Ovary (tissue), 9 donors: ENCODE measurements around the gene GRAP2. TPM values are rescaled to one million over a fixed set of nuclear protein-coding genes. Genes with fewer than 3 reads are reported as not detected.

ENCODE experiments used
- DNase-seq, 5 donors: peaks; one replicate each; pipeline ENCODE4 v3.0.0-alpha.2; 2019 to 2020
- H3K27ac ChIP-seq, 2 donors: fragments of 200-600 bp; one replicate each; pipeline versions ENCODE4 v1.5.1 to v1.8.0; 2019 to 2022
- H3K27me3 ChIP-seq: fragments of 200-600 bp; one replicate; pipeline ENCODE4 v1.8.0; 2022
- H3K36me3 ChIP-seq: fragments of 200-600 bp; sonication (generic); one replicate; pipeline ENCODE4 v1.5.1; 2019
- H3K4me1 ChIP-seq: one replicate; pipeline ENCODE4 v1.8.1; 2013; ENCODE audit warnings: mild to moderate bottlenecking, moderate library complexity; ENCODE audit not compliant: insufficient read depth
- H3K4me3 ChIP-seq: fragments of 200-600 bp; sonication (generic); one replicate; pipeline ENCODE4 v1.5.1; 2017
- H3K9me3 ChIP-seq, 2 donors: fragments of 200-600 bp in 1 of 2; sonication (generic) in 1 of 2; one replicate each; pipeline versions ENCODE4 v1.5.1 to v1.8.1; 2013 to 2019; ENCODE audit warnings: mild to moderate bottlenecking in 1 of 2, moderate library complexity in 1 of 2
- CTCF ChIP-seq, 3 donors: fragments of 450-650 bp in 2 of 3; fragments of 200-600 bp in 1 of 3; IDR thresholded peaks; one replicate each; pipeline versions ENCODE4 v1.5.1 to v1.8.0; 2016 to 2022; ENCODE audit warnings: antibody characterized with exemption in 3 of 3, mild to moderate bottlenecking in 1 of 3
- EP300 ChIP-seq: sonication (generic); formaldehyde crosslinking; IDR thresholded peaks from one replicate; pipeline ENCODE4 v1.6.1; 2017; ENCODE audit warnings: antibody characterized with exemption
- POLR2A ChIP-seq: fragments of 450-650 bp; IDR thresholded peaks from one replicate; pipeline ENCODE4 v1.6.1; 2017; ENCODE audit warnings: antibody characterized with exemption, mild to moderate bottlenecking, moderate library complexity
- WGBS, 3 donors: extraction: QIAGEN DNeasy Blood & Tissue Kit in 1 of 3; methylation state at CpG; one replicate each; pipeline versions ENCODE4 v1.1.5 to v1.1.7; 2013 to 2017; 5-methylcytosine and 5-hydroxymethylcytosine counted together
- intact Hi-C, 4 donors: fragments of 100-400 bp; cut with DNase I; formaldehyde crosslinking; loops; one replicate each; pipeline versions ENCODE4 v1.11.0 to v1.15.1; 2022 to 2023
- polyA plus RNA-seq, 2 donors: library from polyadenylated mRNA; stranded (reverse); fragments of 200-250 nt in 1 of 2; fragments of 350-450 nt in 1 of 2; fragmentation: Illumina TruSeq in 1 of 2; extraction: RNeasy Lipid Tissue Mini Kit (QIAGEN cat#74804) in 1 of 2; gene quantifications; one replicate each; pipeline ENCODE4 v1.2.3, GENCODE V29; 2013 to 2014
- total RNA-seq, 7 donors: library from RNA; depleted of rRNA in 2 of 7; stranded (reverse); fragments of >200 nt in 2 of 7; fragmentation: NEBNext Ultra II Directional in 3 of 7; extraction: Animal tissue kit (Norgen Biotek cat#: 25700) in 3 of 7; gene quantifications; one replicate each; pipeline versions ENCODE4 v1.1.0 to v1.2.4, GENCODE V29; 2016 to 2023
- donor health status: DM: no; HTN: no; CAD: no; lungs with moderate emphysema.
- donor health status: DM: no; HTN: no; CAD: no.
- donor health status: Bipolar disorder and iron deficiency.
- donor health status: DM: yes; HTN: yes; CAD: no.
- donor health status: DM: no; HTN: no; CAD: no.
- donor health status: DM: yes; HTN: yes; CAD: no.

GRAP2 gene
- total and polyA plus RNA-seq, 9 donors: 0.46 to 2.0 (median 0.75) TPM; not detected in 1

- H3K4me1 ChIP-seq: no peaks in the 10 kb centered on the region
- H3K4me3 ChIP-seq: no peak overlapping the region
- H3K27ac ChIP-seq: no peak overlapping the region
- H3K9me3 ChIP-seq: no peaks in the 10 kb centered on the region
- TF ChIP-seq POLR2A (no peak), CTCF (IDR thresholded peaks at IDR 0.05) (no peak), EP300 (no peak)
- no peak for DNase-seq
- WGBS, 3 donors: 66 to 76% (median 68%) methylated on average over 14 of the region's 14 CpGs
- no peaks in the 10 kb centered on the region for H3K36me3 ChIP-seq
- no peaks in the 10 kb centered on the region for H3K27me3 ChIP-seq
- intact Hi-C loops: no loop called here
Observed at GRCh38 chr22:39938509-39939111, 37.7 kb downstream of the GRAP2 start.

- WGBS, 3 donors: 94 to 100% (median 98%) methylated on average over 3 of the region's 3 CpGs
Observed at GRCh38 chr22:39939830-39940229, 38.9 kb downstream of the GRAP2 start.

GRCh38 chr22:39940757-39941305, 39.9 kb downstream of the GRAP2 start:
- WGBS, 3 donors: 69 to 74% (median 72%) methylated on average over 9 of the region's 9 CpGs

More at GRCh38 chr22:39939830-39940229, 38.9 kb downstream of the GRAP2 start:
- TF ChIP-seq CTCF (IDR thresholded peaks at IDR 0.05): no peak
- TF ChIP-seq POLR2A: no peak
- TF ChIP-seq EP300: no peak
- Histone ChIP-seq H3K27ac (no peak overlapping the region), H3K4me3 (no peak overlapping the region), H3K36me3 (no peaks in the 10 kb centered on the region), H3K4me1 (no peaks in the 10 kb centered on the region), H3K27me3 (no peaks in the 10 kb centered on the region), H3K9me3 (no peaks in the 10 kb centered on the region)
- DNase-seq: no peak
- intact Hi-C loops: no loop called here

GRCh38 chr22:39941601-39942000, 40.7 kb downstream of the GRAP2 start:
- TF ChIP-seq CTCF (IDR thresholded peaks at IDR 0.05) (no peak), POLR2A (no peak), EP300 (no peak)
- intact Hi-C loops: no loop called here
- H3K27me3 ChIP-seq: no peaks in the 10 kb centered on the region
- 63 to 79% (median 66%) methylated on average over 2 of the region's 2 CpGs for WGBS, 3 donors
- H3K9me3 ChIP-seq: no peaks in the 10 kb centered on the region
- no peak overlapping the region for H3K27ac ChIP-seq
- no peak overlapping the region for H3K4me3 ChIP-seq
- H3K36me3 ChIP-seq: no peaks in the 10 kb centered on the region
- no peak for DNase-seq
- no peaks in the 10 kb centered on the region for H3K4me1 ChIP-seq

More at GRCh38 chr22:39940757-39941305, 39.9 kb downstream of the GRAP2 start:
- no peaks in the 10 kb centered on the region for H3K9me3 ChIP-seq
- TF ChIP-seq CTCF (IDR thresholded peaks at IDR 0.05) (no peak), EP300 (no peak), POLR2A (no peak)
- no peaks in the 10 kb centered on the region for H3K4me1 ChIP-seq
- H3K4me3 ChIP-seq: no peak overlapping the region
- H3K36me3 ChIP-seq: no peaks in the 10 kb centered on the region
- H3K27ac ChIP-seq: no peak overlapping the region
- no peak for DNase-seq
- H3K27me3 ChIP-seq: no peaks in the 10 kb centered on the region
- intact Hi-C loops: no loop called here
